ENCODE results near the gene SLC6A17.

GRCh38 chr1:110205591-110206155 lies 55.4 kb downstream of the SLC6A17 start:
- TF ChIP-seq CTCF (IDR thresholded peaks at IDR 0.05; ENCODE audit: low read length) (no peak), EZH2 (IDR thresholded peaks at IDR 0.05; ENCODE audit: borderline replicate concordance, low read length) (no peak)
